Measurements from ENCODE around the gene MIF4GD. TPM values are rescaled to one million over a fixed set of nuclear protein-coding genes. Genes with fewer than 3 reads are reported as not detected.

The MIF4GD gene
- total and polyA plus RNA-seq, 9 of the 15 experiments (the other 6 are each of a cell fraction or from before 2014, with no cell fraction given), result 11.8 to 63.8 (median 28.1) TPM

GRCh38 chr17:75295201-75296158 lies 24.4 kb upstream of the MIF4GD start (continued):
- 0 out of 2 replicates have a peak, but pooled peaks have one; percentile 19 for TF ChIP-seq NFIC (IDR thresholded peaks at IDR 0.05)
- no peak for TF ChIP-seq MAFG (tag; conservative IDR thresholded peaks at IDR 0.05)
- no peak for TF ChIP-seq CC2D1A (IDR thresholded peaks at IDR 0.05)
- TF ChIP-seq TEAD2 (tag; IDR thresholded peaks at IDR 0.05), result no peak
- TF ChIP-seq HOMEZ (CRISPR knock-in tag; IDR thresholded peaks at IDR 0.05), result no peak
- peak in 1 of 2 experiments; percentile 95; a peak in 2 of 4 replicates for TF ChIP-seq RCOR1 (IDR thresholded peaks at IDR 0.05; ENCODE audit: borderline replicate concordance in 1 of 2, low read depth in 2 of 2, low read length in 2 of 2)
- TF ChIP-seq MAFK (IDR thresholded peaks at IDR 0.05; ENCODE audit: low read length), result no peak
- TF ChIP-seq FOXJ3 (CRISPR knock-in tag; IDR thresholded peaks at IDR 0.05), result no peak
- TF ChIP-seq, protein P1, sequence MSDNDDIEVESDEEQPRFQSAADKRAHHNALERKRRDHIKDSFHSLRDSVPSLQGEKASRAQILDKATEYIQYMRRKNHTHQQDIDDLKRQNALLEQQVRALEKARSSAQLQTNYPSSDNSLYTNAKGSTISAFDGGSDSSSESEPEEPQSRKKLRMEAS (CRISPR knock-in tag; IDR thresholded peaks at IDR 0.05), result no peak
- no peak for TF ChIP-seq E2F3 (CRISPR knock-in tag; IDR thresholded peaks at IDR 0.05)
- TF ChIP-seq ZNF140 (CRISPR knock-in tag; IDR thresholded peaks at IDR 0.05), result no peak
- no peak for TF ChIP-seq ZBTB33 (CRISPR knock-in tag; IDR thresholded peaks at IDR 0.05)
- TF ChIP-seq HDAC2 (IDR thresholded peaks at IDR 0.05), result peak; percentile 64; the same call in 1 of the 2 replicates
- peak; percentile 45; the same call in 1 of the 2 replicates for TF ChIP-seq GATA2 (CRISPR knock-in tag; IDR thresholded peaks at IDR 0.05)
- no peak for TF ChIP-seq ZNF561 (CRISPR knock-in tag; conservative IDR thresholded peaks at IDR 0.05)
- TF ChIP-seq MEF2A (IDR thresholded peaks at IDR 0.05; ENCODE audit: control insufficient read depth, low read depth, low read length), result no peak
- TF ChIP-seq, protein P2, sequence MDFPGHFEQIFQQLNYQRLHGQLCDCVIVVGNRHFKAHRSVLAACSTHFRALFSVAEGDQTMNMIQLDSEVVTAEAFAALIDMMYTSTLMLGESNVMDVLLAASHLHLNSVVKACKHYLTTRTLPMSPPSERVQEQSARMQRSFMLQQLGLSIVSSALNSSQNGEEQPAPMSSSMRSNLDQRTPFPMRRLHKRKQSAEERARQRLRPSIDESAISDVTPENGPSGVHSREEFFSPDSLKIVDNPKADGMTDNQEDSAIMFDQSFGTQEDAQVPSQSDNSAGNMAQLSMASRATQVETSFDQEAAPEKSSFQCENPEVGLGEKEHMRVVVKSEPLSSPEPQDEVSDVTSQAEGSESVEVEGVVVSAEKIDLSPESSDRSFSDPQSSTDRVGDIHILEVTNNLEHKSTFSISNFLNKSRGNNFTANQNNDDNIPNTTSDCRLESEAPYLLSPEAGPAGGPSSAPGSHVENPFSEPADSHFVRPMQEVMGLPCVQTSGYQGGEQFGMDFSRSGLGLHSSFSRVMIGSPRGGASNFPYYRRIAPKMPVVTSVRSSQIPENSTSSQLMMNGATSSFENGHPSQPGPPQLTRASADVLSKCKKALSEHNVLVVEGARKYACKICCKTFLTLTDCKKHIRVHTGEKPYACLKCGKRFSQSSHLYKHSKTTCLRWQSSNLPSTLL (IDR thresholded peaks at IDR 0.05), result no peak
- no peak for TF ChIP-seq CBX1 (IDR thresholded peaks at IDR 0.05; ENCODE audit: low read depth)

All from K562 (cell line).